Measurements from ENCODE around the gene EXOSC10. TPM values are rescaled to one million over a fixed set of nuclear protein-coding genes. Genes with fewer than 3 reads are reported as not detected.
A peak's percentile ranks its signal among the peaks of the same experiment; 100 is the strongest.

EXOSC10 gene
- total RNA-seq, 1 donor from 2014 or later: 49.1 TPM

- Mint-ChIP-seq H3K36me3 (ENCODE audit: low read depth) (peaks cover 18% of the 10 kb centered on the region), H3K4me3 (ENCODE audit: unreplicated experiment) (peak within 1 kb of the TSS; percentile 95), H3K4me1 (ENCODE audit: low read depth) (peaks cover 25% of the 10 kb centered on the region), H3K27me3 (ENCODE audit: low read depth) (no peaks in the 10 kb centered on the region), H3K27ac (ENCODE audit: unreplicated experiment) (peak within 1 kb of the TSS; percentile 92), H3K9me3 (ENCODE audit: low read depth) (no peaks in the 10 kb centered on the region)
- no peak for DNase-seq (ENCODE audit: low spot score)
- peak; percentile 68 for TF ChIP-seq CTCF (IDR thresholded peaks at IDR 0.05)
Measured at GRCh38 chr1:11059968-11060830, 39.5 kb downstream of the EXOSC10 start, which contains the start of gene SRM. Gene SRM, minus strand, starts transcription at chr1:11060018. Its CDS starts 75 bp downstream, at chr1:11059943.

GRCh38 chr1:11059155-11059967 is 40.3 kb downstream of the EXOSC10 start:
- TF ChIP-seq CTCF (IDR thresholded peaks at IDR 0.05): no peak
- H3K9me3 Mint-ChIP-seq (ENCODE audit: low read depth): no peaks in the 10 kb centered on the region
- H3K4me1 Mint-ChIP-seq (ENCODE audit: low read depth): peaks cover 25% of the 10 kb centered on the region
- H3K36me3 Mint-ChIP-seq (ENCODE audit: low read depth): peaks cover 17% of the 10 kb centered on the region
- H3K4me3 Mint-ChIP-seq (ENCODE audit: unreplicated experiment): peak overlapping the region; percentile 95
- peak overlapping the region; percentile 75 for H3K27ac Mint-ChIP-seq (ENCODE audit: unreplicated experiment)
- no peak for DNase-seq (ENCODE audit: low spot score)
- H3K27me3 Mint-ChIP-seq (ENCODE audit: low read depth): no peaks in the 10 kb centered on the region

GRCh38 chr1:11058595-11059154 is 41.0 kb downstream of the EXOSC10 start:
- Mint-ChIP-seq H3K4me1 (ENCODE audit: low read depth) (peaks cover 25% of the 10 kb centered on the region), H3K9me3 (ENCODE audit: low read depth) (no peaks in the 10 kb centered on the region), H3K36me3 (ENCODE audit: low read depth) (peaks cover 19% of the 10 kb centered on the region), H3K27me3 (ENCODE audit: low read depth) (no peaks in the 10 kb centered on the region), H3K27ac (ENCODE audit: unreplicated experiment) (peak overlapping the region; percentile 75), H3K4me3 (ENCODE audit: unreplicated experiment) (peak overlapping the region; percentile 95)
- TF ChIP-seq CTCF (IDR thresholded peaks at IDR 0.05): no peak
- DNase-seq (ENCODE audit: low spot score): no peak

DNA sequence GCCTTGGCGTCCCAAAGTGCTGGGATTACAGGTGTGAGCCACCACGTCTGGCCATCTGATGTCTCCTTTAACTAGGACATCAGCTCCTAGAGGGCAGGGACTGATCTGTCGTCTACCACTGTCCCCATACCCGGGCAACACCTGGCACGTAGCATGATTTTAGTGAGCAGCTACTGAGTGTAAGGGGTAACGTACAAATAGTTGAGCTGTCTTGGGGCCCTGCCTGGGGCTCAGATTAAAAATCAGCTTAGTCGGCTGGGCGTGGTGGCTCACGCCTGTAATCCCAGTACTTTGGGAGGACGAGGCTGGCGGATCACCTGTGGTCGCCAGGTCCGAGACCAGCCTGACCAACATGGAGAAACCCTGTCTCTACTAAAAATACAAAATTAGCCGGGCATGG is 41.6 kb downstream of the EXOSC10 start:
- Mint-ChIP-seq H3K4me1 (ENCODE audit: low read depth) (peaks cover 25% of the 10 kb centered on the region), H3K4me3 (ENCODE audit: unreplicated experiment) (peak overlapping the region; percentile 95), H3K27me3 (ENCODE audit: low read depth) (no peaks in the 10 kb centered on the region), H3K36me3 (ENCODE audit: low read depth) (peaks cover 19% of the 10 kb centered on the region), H3K27ac (ENCODE audit: unreplicated experiment) (no peak overlapping the region), H3K9me3 (ENCODE audit: low read depth) (no peaks in the 10 kb centered on the region)
- no peak for TF ChIP-seq CTCF (IDR thresholded peaks at IDR 0.05)
- no peak for DNase-seq (ENCODE audit: low spot score)

GRCh38 chr1:11057477-11057876 is 42.2 kb downstream of the EXOSC10 start:
- H3K4me3 Mint-ChIP-seq (ENCODE audit: unreplicated experiment): no peak overlapping the region
- H3K27me3 Mint-ChIP-seq (ENCODE audit: low read depth): no peaks in the 10 kb centered on the region
- H3K27ac Mint-ChIP-seq (ENCODE audit: unreplicated experiment): no peak overlapping the region
- H3K4me1 Mint-ChIP-seq (ENCODE audit: low read depth): peaks cover 23% of the 10 kb centered on the region
- DNase-seq (ENCODE audit: low spot score): no peak
- H3K9me3 Mint-ChIP-seq (ENCODE audit: low read depth): no peaks in the 10 kb centered on the region
- no peak for TF ChIP-seq CTCF (IDR thresholded peaks at IDR 0.05)
- peaks cover 17% of the 10 kb centered on the region for H3K36me3 Mint-ChIP-seq (ENCODE audit: low read depth)
